GM19043 (cell line): ENCODE results near the gene G6PC3.
"Not testable (repeated sequence)": the region's sequence is repeated elsewhere in the genome, so short reads cannot be mapped to it uniquely, and the experiment has no call there.

ENCODE experiments used
- ATAC-seq: cut with Tn5 transposase; IDR thresholded peaks from one replicate; pipeline ENCODE4 v1.9.1; 2021; ENCODE audit warnings: low read depth; ENCODE audit not compliant: unreplicated experiment

G6PC3 gene

GRCh38 chr17:44105483-44105882, 34.9 kb downstream of the G6PC3 start:
- no peak for ATAC-seq

GRCh38 chr17:44105941-44106340, 35.4 kb downstream of the G6PC3 start:
- ATAC-seq: no peak

DNA sequence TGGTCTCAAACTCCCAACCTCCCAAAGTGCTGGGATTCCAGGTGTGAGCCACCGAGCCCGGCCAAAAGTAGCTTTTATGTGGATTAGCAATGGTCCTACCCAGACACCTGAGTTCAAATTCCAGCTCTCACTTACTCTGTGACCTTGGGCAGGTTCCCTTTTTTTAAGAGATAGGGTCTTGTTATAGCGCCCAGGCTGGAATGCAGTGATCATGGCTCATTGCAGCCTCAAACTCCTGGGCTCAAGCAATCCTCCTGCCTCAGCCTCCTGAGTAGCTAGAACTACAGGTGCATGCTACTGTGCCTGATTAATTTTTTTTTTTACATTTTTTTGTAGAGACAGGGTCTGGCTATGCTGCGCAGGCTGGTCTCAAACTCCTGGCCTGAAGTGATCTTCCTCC, 36.3 kb downstream of the G6PC3 start:
- ATAC-seq: no peak

- ATAC-seq: no peak
Measured at GRCh38 chr17:44108440-44109311, 38.1 kb downstream of the G6PC3 start.

GRCh38 chr17:44109312-44109630, 38.7 kb downstream of the G6PC3 start:
- ATAC-seq: no peak

- ATAC-seq: no peak
Measured at GRCh38 chr17:44110011-44110686, 39.6 kb downstream of the G6PC3 start.

DNA sequence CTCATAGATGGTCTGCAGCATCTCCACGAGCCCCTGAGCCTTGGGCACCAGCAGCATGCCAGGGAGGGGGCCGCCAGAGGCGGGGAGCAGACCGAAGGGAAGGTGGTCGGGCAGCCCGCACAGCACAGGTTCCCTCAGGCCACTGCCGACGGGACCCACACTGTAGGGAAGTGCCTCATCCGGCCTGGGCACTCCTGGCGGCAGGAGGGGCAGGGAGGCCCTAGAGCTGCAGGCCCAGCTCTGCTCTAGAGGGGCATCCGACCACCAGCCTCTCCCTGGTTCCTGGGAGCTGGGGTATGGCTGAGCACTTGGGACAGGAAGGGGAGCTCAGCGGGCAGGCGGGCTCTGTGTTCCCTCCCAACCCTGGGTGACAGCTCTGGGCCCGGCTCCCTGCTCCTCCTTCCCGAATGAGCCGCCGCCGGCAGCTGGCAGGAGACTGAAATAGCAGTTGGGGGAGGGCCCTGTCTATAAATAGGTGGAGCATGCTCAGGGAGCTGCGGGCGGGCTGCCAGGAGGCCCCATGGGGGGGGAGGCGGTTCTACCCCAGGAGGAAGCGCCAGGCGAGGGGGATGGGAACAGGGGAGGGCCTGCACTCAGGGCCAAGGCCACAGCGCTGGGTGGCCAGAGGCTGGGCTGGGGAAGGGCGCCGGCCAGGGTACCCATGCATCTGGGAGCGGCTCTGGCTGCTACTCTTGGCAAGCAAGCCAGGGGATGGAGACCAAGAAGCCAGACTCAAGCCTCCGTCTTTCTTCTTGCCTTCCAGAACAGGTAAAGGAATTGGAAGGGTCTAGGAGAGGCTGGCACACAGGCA, 40.5 kb downstream of the G6PC3 start:
- ATAC-seq: no peak

GRCh38 chr17:44111777-44112176, 41.2 kb downstream of the G6PC3 start:
- ATAC-seq: no peak

GRCh38 chr17:44112284-44113280, 42.0 kb downstream of the G6PC3 start:
- ATAC-seq: no peak

DNA sequence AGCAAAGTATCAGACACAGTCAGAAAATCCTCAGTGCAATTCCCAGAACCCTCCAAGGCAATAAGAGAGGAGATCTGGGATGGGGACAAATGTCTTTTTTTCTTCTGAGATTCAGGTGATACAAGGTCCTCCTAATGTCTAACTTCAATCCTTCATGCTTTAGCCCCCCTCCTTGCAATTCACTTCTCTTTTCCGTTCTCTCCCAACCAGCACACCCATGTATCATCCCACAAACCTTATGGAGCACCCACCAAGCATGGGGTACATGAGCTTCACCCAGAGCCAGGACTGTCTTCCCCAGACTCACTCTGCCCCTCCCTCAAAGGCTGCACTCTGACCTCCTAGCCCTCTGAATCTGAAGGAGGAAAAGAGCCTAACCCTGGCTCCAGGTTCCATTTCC, 42.8 kb downstream of the G6PC3 start:
- no peak for ATAC-seq

- ATAC-seq: no peak
Measured at GRCh38 chr17:44113868-44114840, 43.6 kb downstream of the G6PC3 start.

- ATAC-seq: no peak
Measured at GRCh38 chr17:44115585-44116415, 45.3 kb downstream of the G6PC3 start.

GRCh38 chr17:44117351-44117750, 46.8 kb downstream of the G6PC3 start:
- no peak for ATAC-seq

- no peak for ATAC-seq
Measured at GRCh38 chr17:44118427-44119050, 48.0 kb downstream of the G6PC3 start.

- no peak for ATAC-seq
Measured at GRCh38 chr17:44119062-44119461, 48.5 kb downstream of the G6PC3 start.

DNA sequence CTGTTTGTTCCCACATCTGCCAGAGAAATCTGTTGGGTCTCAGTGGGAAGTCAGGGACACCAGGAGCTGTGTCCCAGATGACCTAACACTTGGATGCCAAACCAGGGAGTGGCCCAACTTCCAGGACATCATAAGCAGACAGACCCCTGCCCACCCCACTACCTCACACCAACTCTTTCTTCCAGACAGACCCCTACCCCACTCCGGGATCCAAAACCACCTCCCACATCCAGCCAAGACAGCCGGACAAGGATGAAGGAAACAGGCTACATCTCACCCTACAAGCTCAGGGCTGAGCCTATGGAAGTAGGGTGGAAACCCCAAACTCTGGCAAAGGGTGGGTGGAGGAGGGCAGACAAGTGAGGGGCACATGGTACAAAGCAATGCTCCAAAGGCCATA, 49.3 kb downstream of the G6PC3 start:
- no peak for ATAC-seq

DNA sequence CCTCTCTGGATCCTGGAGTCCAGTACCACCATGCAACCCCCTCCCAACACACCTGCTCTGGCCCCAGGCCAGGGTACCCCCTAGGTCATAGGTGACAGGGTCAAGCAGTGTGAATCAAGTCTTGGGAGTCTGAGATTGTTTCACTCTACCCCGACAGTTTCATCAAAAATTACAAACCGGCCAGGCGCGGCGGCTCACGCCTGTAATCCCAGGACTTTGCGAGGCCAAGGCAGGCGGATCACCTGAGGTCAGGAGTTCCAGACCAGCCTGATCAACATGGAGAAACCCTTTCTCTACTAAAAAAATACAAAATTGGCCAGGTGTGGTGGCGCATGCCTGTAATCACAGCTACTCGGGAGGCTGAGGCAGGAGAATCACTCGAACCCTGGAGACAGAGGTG, 49.7 kb downstream of the G6PC3 start:
- not testable (repeated sequence) for ATAC-seq
